Measurements from ENCODE around the gene ATXN7. TPM values are rescaled to one million over a fixed set of nuclear protein-coding genes. Genes with fewer than 3 reads are reported as not detected.

ATXN7 gene
- total and polyA plus RNA-seq, 10 of the 15 experiments (the other 5 are each of a cell fraction or from before 2014, with no cell fraction given), result 0.83 to 24.6 (median 8.5) TPM

DNA sequence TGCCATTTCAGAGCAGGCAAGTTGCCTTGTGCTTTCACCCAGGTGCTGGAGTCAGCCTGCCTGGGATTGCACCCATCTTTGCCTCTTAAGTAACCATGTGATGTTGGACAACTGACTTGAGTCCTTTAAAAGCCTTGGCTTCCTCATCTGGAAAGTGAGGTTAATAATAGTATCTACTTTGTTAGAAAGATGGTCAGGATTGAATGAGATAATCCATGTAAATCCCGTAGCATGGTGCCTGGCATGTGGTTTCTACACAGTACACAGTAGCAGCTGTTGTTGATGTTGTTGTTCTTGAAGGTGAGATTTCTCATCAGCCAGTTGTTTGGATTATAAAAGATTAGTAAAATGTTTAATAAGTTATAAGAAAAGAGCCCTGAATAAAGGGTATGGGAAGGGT, 110.8 kb downstream of the ATXN7 start:
- in situ Hi-C loops (cut with MboI), result no loop called here
- CTCF ChIA-PET, result interaction anchor here (1.1 to 5.8 kb wide), 2 partner anchors 19 to 36 kb away, joined by 5 to 58 read pairs; no protein-coding TSS in a partner anchor
- RAD21 ChIA-PET (ENCODE audit: unreplicated experiment), result no interaction called here
- H3K27me3 ChIP-seq (replicated peaks in 1 of 2; ENCODE audit: control insufficient read depth in 2 of 2, insufficient read depth in 2 of 2, low read length in 1 of 2), result no peaks in the 10 kb centered on the region
- H3K27ac ChIP-seq (ENCODE audit: control insufficient read depth, insufficient read depth), result no peak overlapping the region
- H3K79me2 ChIP-seq (ENCODE audit: control insufficient read depth, insufficient read depth, low read length), result peaks cover 21% of the 10 kb centered on the region
- DNase-seq (ENCODE audit: low read depth, low spot score), result no peak
- WGBS (ENCODE audit: insufficient coverage, insufficient replicate concordance, low lambda C conversion rate, missing lambda C conversion rate), result 100% methylated on average over 1 of the region's 1 CpG
- no peaks in the 10 kb centered on the region for H3K9me3 ChIP-seq (replicated peaks; ENCODE audit: control insufficient read depth, insufficient read depth, low read length)
- H3K4me1 ChIP-seq (ENCODE audit: control insufficient read depth, insufficient read depth, low read length), result peaks cover 12% of the 10 kb centered on the region
- no peak for ATAC-seq
- no peak overlapping the region for H3K4me3 ChIP-seq
- POLR2A ChIA-PET, result interaction anchor here (1.2 kb wide), 1 partner anchor 8 kb away, joined by 3 read pairs; no protein-coding TSS in a partner anchor
- SMC1A ChIA-PET (ENCODE audit: uncharacterized antibody, unreplicated experiment), result interaction anchor here (1.1 to 4.0 kb wide), 2 partner anchors 17 to 27 kb away, joined by 3 to 14 read pairs; no protein-coding TSS in a partner anchor
- TF ChIP-seq, protein P1, sequence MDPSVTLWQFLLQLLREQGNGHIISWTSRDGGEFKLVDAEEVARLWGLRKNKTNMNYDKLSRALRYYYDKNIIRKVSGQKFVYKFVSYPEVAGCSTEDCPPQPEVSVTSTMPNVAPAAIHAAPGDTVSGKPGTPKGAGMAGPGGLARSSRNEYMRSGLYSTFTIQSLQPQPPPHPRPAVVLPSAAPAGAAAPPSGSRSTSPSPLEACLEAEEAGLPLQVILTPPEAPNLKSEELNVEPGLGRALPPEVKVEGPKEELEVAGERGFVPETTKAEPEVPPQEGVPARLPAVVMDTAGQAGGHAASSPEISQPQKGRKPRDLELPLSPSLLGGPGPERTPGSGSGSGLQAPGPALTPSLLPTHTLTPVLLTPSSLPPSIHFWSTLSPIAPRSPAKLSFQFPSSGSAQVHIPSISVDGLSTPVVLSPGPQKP (IDR thresholded peaks at IDR 0.05; ENCODE audit: low read depth, low read length), result no peak
- TF ChIP-seq CEBPB (IDR thresholded peaks at IDR 0.05; ENCODE audit: borderline replicate concordance in 1 of 2, low read depth in 2 of 2, low read length in 2 of 2) (no peak), BHLHE40 (IDR thresholded peaks at IDR 0.05; ENCODE audit: borderline replicate concordance in 1 of 2, low read depth in 2 of 2, low read length in 1 of 2) (no peak), CBX3 (IDR thresholded peaks at IDR 0.05; ENCODE audit: borderline replicate concordance, low read depth) (no peak), SUPT20H (IDR thresholded peaks at IDR 0.05; ENCODE audit: borderline replicate concordance, control insufficient read depth, low read depth, low read length) (no peak), TAF1 (IDR thresholded peaks at IDR 0.05; ENCODE audit: borderline replicate concordance, low read depth, low read length) (no peak), YY1 (IDR thresholded peaks at IDR 0.05; ENCODE audit: low read depth, low read length) (no peak), BMI1 (IDR thresholded peaks at IDR 0.05; ENCODE audit: borderline replicate concordance) (no peak), CREB1 (IDR thresholded peaks at IDR 0.05; ENCODE audit: low read depth) (no peak), RFX5 (IDR thresholded peaks at IDR 0.05; ENCODE audit: low read depth, low read length) (no peak), MXI1 (IDR thresholded peaks at IDR 0.05; ENCODE audit: low read depth, low read length) (no peak), MEF2A (IDR thresholded peaks at IDR 0.05; ENCODE audit: insufficient read depth, low read depth, low read length) (no peak)
- TF ChIP-seq, protein P2, sequence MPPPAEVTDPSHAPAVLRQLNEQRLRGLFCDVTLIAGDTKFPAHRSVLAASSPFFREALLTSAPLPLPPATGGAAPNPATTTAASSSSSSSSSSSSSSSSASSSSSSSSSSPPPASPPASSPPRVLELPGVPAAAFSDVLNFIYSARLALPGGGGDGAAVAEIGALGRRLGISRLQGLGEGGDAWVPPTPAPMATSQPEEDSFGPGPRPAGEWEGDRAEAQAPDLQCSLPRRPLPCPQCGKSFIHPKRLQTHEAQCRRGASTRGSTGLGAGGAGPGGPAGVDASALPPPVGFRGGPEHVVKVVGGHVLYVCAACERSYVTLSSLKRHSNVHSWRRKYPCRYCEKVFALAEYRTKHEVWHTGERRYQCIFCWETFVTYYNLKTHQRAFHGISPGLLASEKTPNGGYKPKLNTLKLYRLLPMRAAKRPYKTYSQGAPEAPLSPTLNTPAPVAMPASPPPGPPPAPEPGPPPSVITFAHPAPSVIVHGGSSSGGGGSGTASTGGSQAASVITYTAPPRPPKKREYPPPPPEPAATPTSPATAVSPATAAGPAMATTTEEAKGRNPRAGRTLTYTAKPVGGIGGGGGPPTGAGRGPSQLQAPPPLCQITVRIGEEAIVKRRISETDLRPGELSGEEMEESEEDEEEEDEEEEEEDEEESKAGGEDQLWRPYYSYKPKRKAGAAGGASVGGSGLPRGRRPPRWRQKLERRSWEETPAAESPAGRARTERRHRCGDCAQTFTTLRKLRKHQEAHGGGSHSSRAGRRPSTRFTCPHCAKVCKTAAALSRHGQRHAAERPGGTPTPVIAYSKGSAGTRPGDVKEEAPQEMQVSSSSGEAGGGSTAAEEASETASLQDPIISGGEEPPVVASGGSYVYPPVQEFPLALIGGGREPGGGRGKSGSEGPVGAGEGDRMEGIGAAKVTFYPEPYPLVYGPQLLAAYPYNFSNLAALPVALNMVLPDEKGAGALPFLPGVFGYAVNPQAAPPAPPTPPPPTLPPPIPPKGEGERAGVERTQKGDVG (CRISPR knock-in tag; IDR thresholded peaks at IDR 0.05), result no peak
- TF ChIP-seq, protein P3, sequence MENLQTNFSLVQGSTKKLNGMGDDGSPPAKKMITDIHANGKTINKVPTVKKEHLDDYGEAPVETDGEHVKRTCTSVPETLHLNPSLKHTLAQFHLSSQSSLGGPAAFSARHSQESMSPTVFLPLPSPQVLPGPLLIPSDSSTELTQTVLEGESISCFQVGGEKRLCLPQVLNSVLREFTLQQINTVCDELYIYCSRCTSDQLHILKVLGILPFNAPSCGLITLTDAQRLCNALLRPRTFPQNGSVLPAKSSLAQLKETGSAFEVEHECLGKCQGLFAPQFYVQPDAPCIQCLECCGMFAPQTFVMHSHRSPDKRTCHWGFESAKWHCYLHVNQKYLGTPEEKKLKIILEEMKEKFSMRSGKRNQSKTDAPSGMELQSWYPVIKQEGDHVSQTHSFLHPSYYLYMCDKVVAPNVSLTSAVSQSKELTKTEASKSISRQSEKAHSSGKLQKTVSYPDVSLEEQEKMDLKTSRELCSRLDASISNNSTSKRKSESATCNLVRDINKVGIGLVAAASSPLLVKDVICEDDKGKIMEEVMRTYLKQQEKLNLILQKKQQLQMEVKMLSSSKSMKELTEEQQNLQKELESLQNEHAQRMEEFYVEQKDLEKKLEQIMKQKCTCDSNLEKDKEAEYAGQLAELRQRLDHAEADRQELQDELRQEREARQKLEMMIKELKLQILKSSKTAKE (IDR thresholded peaks at IDR 0.05; ENCODE audit: low read depth, poor library complexity, severe bottlenecking), result no peak
- no peak overlapping the region for H3K4me2 ChIP-seq (ENCODE audit: control insufficient read depth, insufficient read depth)
- H2AFZ ChIP-seq (ENCODE audit: control insufficient read depth, low read depth, low read length), result no peak overlapping the region
- no peak overlapping the region for H3K9ac ChIP-seq (ENCODE audit: control insufficient read depth, insufficient read depth, low read length)
- H3K36me3 ChIP-seq (ENCODE audit: control insufficient read depth in 2 of 2, insufficient read depth in 2 of 2, low read length in 1 of 2), result peaks cover 5 to 15% of the 10 kb centered on the region in 2 experiments
- no peak for FAIRE-seq
- intact Hi-C loops (cut with micrococcal nuclease; ENCODE audit: unreplicated experiment), result no loop called here
- BruUV-seq (replicated peaks), result no TSS peak
- no peaks in the 10 kb centered on the region for H4K20me1 ChIP-seq (ENCODE audit: control insufficient read depth, insufficient read depth)

All from GM12878 (cell line).